DOHH2 (cell line): ENCODE data around the gene KL.

Source experiments
- H3F3A ChIP-seq: fragments of 200-600 bp; sonication (generic), shearing (Covaris generic); 2 replicates; pipeline ENCODE4 v1.6.0; 2016; ENCODE audit warnings: antibody characterized with exemption, mild to moderate bottlenecking; ENCODE audit not compliant: control insufficient read depth, insufficient read depth
- H3K27ac ChIP-seq: fragments of 200-600 bp; sonication (generic); 2 replicates; pipeline ENCODE4 v1.5.1; 2014; ENCODE audit warnings: low read depth, mild to moderate bottlenecking, low read length, moderate library complexity
- H3K27me3 ChIP-seq: fragments of 200-600 bp; sonication (generic); 2 replicates; pipeline ENCODE4 v1.6.1; 2014; ENCODE audit warnings: mild to moderate bottlenecking, low read length, mixed read lengths; ENCODE audit not compliant: control insufficient read depth
- H3K36me3 ChIP-seq: fragments of 200-600 bp; sonication (generic); 2 replicates; pipeline ENCODE4 v1.6.1; 2014; ENCODE audit warnings: mild to moderate bottlenecking, low read length, moderate library complexity, mixed read lengths; ENCODE audit not compliant: control insufficient read depth
- H3K4me1 ChIP-seq: fragments of 200-600 bp; sonication (generic); 2 replicates; pipeline ENCODE4 v1.6.1; 2014; ENCODE audit warnings: mild to moderate bottlenecking, low read length, mixed read lengths; ENCODE audit not compliant: control insufficient read depth
- H3K4me2 ChIP-seq: fragments of 200-600 bp; sonication (generic); 2 replicates; pipeline ENCODE4 v1.6.0; 2014; ENCODE audit warnings: mild to moderate bottlenecking, low read length, moderate library complexity
- H3K4me3 ChIP-seq: fragments of 200-600 bp; sonication (generic); 2 replicates; pipeline ENCODE4 v1.5.1; 2014; ENCODE audit warnings: mild to moderate bottlenecking, low read length, mixed read lengths
- H3K79me2 ChIP-seq: fragments of 200-600 bp; sonication (generic); 2 replicates; pipeline ENCODE4 v1.6.1; 2014; ENCODE audit warnings: mild to moderate bottlenecking, low read length, mixed read lengths; ENCODE audit not compliant: control insufficient read depth
- H3K9me2 ChIP-seq: fragments of 200-600 bp; sonication (generic); replicated peaks from 2 replicates; pipeline ENCODE4 v1.6.1; 2014; ENCODE audit warnings: mild to moderate bottlenecking, low read length, mixed read lengths; ENCODE audit not compliant: control insufficient read depth
- H3K9me3 ChIP-seq: fragments of 200-600 bp; sonication (generic); 2 replicates; pipeline ENCODE4 v1.6.1; 2014; ENCODE audit warnings: antibody characterized with exemption, low read length, mixed read lengths; ENCODE audit not compliant: control insufficient read depth, insufficient read depth
- H4K20me1 ChIP-seq: fragments of 200-600 bp; sonication (generic); 2 replicates; pipeline ENCODE4 v1.6.0; 2014; ENCODE audit warnings: low read depth, mild to moderate bottlenecking, antibody characterized with exemption, low read length, moderate library complexity; ENCODE audit not compliant: control insufficient read depth, insufficient read depth
- CTCF ChIP-seq: fragments of 200-600 bp; sonication (generic); IDR thresholded peaks from one replicate; pipeline ENCODE4 v1.5.1; 2014; ENCODE audit warnings: antibody characterized with exemption, mild to moderate bottlenecking, low read depth, low read length; ENCODE audit not compliant: poor library complexity, severe bottlenecking
- EZH2phosphoT487 ChIP-seq: fragments of 200-600 bp; sonication (generic); IDR thresholded peaks from 2 replicates; pipeline ENCODE4 v1.6.1; 2017; ENCODE audit warnings: borderline replicate concordance, mild to moderate bottlenecking, antibody characterized with exemption, low read length, moderate library complexity, mixed read lengths

KL gene

GRCh38 chr13:33099860-33100259, 83.6 kb downstream of the KL start:
- H3K4me2 ChIP-seq = no peak overlapping the region
- no peak overlapping the region for H3K27ac ChIP-seq
- no peaks in the 10 kb centered on the region for H3K4me1 ChIP-seq
- H3K79me2 ChIP-seq = no peaks in the 10 kb centered on the region
- H3K9me2 ChIP-seq = no peaks in the 10 kb centered on the region
- no peak for TF ChIP-seq EZH2phosphoT487
- no peak for TF ChIP-seq CTCF
- no peaks in the 10 kb centered on the region; the same call in 1 of the 2 replicates for H3K27me3 ChIP-seq
- no peaks in the 10 kb centered on the region for H3K36me3 ChIP-seq
- no peaks in the 10 kb centered on the region for H4K20me1 ChIP-seq
- no peaks in the 10 kb centered on the region for H3F3A ChIP-seq
- 0 out of 2 replicates have a peak, but pooled peaks cover 2% of the 10 kb centered on the region for H3K9me3 ChIP-seq
- H3K4me3 ChIP-seq = no peak overlapping the region

GRCh38 chr13:33100886-33101285, 84.7 kb downstream of the KL start:
- no peaks in the 10 kb centered on the region for H3K9me2 ChIP-seq
- H3K4me2 ChIP-seq = no peak overlapping the region
- no peaks in the 10 kb centered on the region for H3K36me3 ChIP-seq
- H3F3A ChIP-seq = no peaks in the 10 kb centered on the region
- TF ChIP-seq EZH2phosphoT487 (no peak), CTCF (no peak)
- no peak overlapping the region for H3K27ac ChIP-seq
- H3K27me3 ChIP-seq = no peaks in the 10 kb centered on the region; the same call in 1 of the 2 replicates
- no peaks in the 10 kb centered on the region for H3K79me2 ChIP-seq
- peaks cover 6% of the 10 kb centered on the region for H3K4me1 ChIP-seq
- H3K4me3 ChIP-seq = no peak overlapping the region
- no peaks in the 10 kb centered on the region for H4K20me1 ChIP-seq
- H3K9me3 ChIP-seq = 0 out of 2 replicates have a peak, but pooled peaks cover 2% of the 10 kb centered on the region

- Histone ChIP-seq H3K79me2 (no peaks in the 10 kb centered on the region), H3K4me1 (peaks cover 11% of the 10 kb centered on the region), H3K4me2 (no peak overlapping the region), H3F3A (no peaks in the 10 kb centered on the region), H3K27me3 (no peaks in the 10 kb centered on the region; the same call in 1 of the 2 replicates), H4K20me1 (no peaks in the 10 kb centered on the region), H3K4me3 (no peak overlapping the region), H3K9me2 (no peaks in the 10 kb centered on the region), H3K9me3 (0 out of 2 replicates have a peak, but pooled peaks cover 2% of the 10 kb centered on the region), H3K36me3 (no peaks in the 10 kb centered on the region), H3K27ac (no peak overlapping the region)
- TF ChIP-seq EZH2phosphoT487 = no peak
- no peak for TF ChIP-seq CTCF
Measured at GRCh38 chr13:33101835-33102234, 85.6 kb downstream of the KL start.
